Measurements from ENCODE around the gene ADAMTS9.

ADAMTS9 gene

GRCh38 chr3:64650715-64651114 lies 37.1 kb downstream of the ADAMTS9 start:
- no peak overlapping the region for H3K27ac ChIP-seq

GRCh38 chr3:64650096-64650622 lies 37.6 kb downstream of the ADAMTS9 start:
- no peaks in the 10 kb centered on the region for H3K27me3 ChIP-seq (replicated peaks)
- H3K4me3 ChIP-seq (ENCODE audit: low read depth, low read length): no peak overlapping the region
- H3K36me3 ChIP-seq (replicated peaks): no peaks in the 10 kb centered on the region
- no peak overlapping the region for H3K27ac ChIP-seq
- TF ChIP-seq CTCF (IDR thresholded peaks at IDR 0.05; ENCODE audit: low read depth, low read length, missing control alignments): no peak
- in situ Hi-C loops (cut with HindIII; ENCODE audit: low pct_ligation_motif_present, low sequenced_read_pairs): no loop called here
- no peak for DNase-seq

More at GRCh38 chr3:64650715-64651114, 37.1 kb downstream of the ADAMTS9 start:
- DNase-seq: peak; percentile 16
- TF ChIP-seq CTCF (IDR thresholded peaks at IDR 0.05; ENCODE audit: low read depth, low read length, missing control alignments): no peak
- Histone ChIP-seq H3K4me3 (ENCODE audit: low read depth, low read length) (no peak overlapping the region), H3K27me3 (replicated peaks) (no peaks in the 10 kb centered on the region), H3K36me3 (replicated peaks) (no peaks in the 10 kb centered on the region)
- in situ Hi-C loops (cut with HindIII; ENCODE audit: low pct_ligation_motif_present, low sequenced_read_pairs): no loop called here

GRCh38 chr3:64648927-64649906 lies 38.6 kb downstream of the ADAMTS9 start:
- in situ Hi-C loops (cut with HindIII; ENCODE audit: low pct_ligation_motif_present, low sequenced_read_pairs): no loop called here

GRCh38 chr3:64647825-64648224 lies 40.0 kb downstream of the ADAMTS9 start:
- in situ Hi-C loops (cut with HindIII; ENCODE audit: low pct_ligation_motif_present, low sequenced_read_pairs): no loop called here
- no peak overlapping the region for H3K27ac ChIP-seq

More at GRCh38 chr3:64648927-64649906, 38.6 kb downstream of the ADAMTS9 start:
- DNase-seq: no peak
- no peak overlapping the region for H3K27ac ChIP-seq
- no peaks in the 10 kb centered on the region for H3K36me3 ChIP-seq (replicated peaks)
- H3K4me3 ChIP-seq (ENCODE audit: low read depth, low read length): no peak overlapping the region
- TF ChIP-seq CTCF (IDR thresholded peaks at IDR 0.05; ENCODE audit: low read depth, low read length, missing control alignments): no peak
- no peaks in the 10 kb centered on the region for H3K27me3 ChIP-seq (replicated peaks)

GRCh38 chr3:64645243-64645642 lies 42.6 kb downstream of the ADAMTS9 start:
- H3K27me3 ChIP-seq (replicated peaks): no peaks in the 10 kb centered on the region
- no peak overlapping the region for H3K4me3 ChIP-seq (ENCODE audit: low read depth, low read length)
- DNase-seq: peak; percentile 16
- in situ Hi-C loops (cut with HindIII; ENCODE audit: low pct_ligation_motif_present, low sequenced_read_pairs): no loop called here
- no peak for TF ChIP-seq CTCF (IDR thresholded peaks at IDR 0.05; ENCODE audit: low read depth, low read length, missing control alignments)
- H3K36me3 ChIP-seq (replicated peaks): no peaks in the 10 kb centered on the region
- no peak overlapping the region for H3K27ac ChIP-seq

More at GRCh38 chr3:64647825-64648224, 40.0 kb downstream of the ADAMTS9 start:
- no peak for DNase-seq
- Histone ChIP-seq H3K36me3 (replicated peaks) (no peaks in the 10 kb centered on the region), H3K27me3 (replicated peaks) (no peaks in the 10 kb centered on the region), H3K4me3 (ENCODE audit: low read depth, low read length) (no peak overlapping the region)
- TF ChIP-seq CTCF (IDR thresholded peaks at IDR 0.05; ENCODE audit: low read depth, low read length, missing control alignments): no peak

All from brain microvascular endothelial cell (primary cell).